ENCODE measurements around the gene CSTB.

Gene CSTB

DNA sequence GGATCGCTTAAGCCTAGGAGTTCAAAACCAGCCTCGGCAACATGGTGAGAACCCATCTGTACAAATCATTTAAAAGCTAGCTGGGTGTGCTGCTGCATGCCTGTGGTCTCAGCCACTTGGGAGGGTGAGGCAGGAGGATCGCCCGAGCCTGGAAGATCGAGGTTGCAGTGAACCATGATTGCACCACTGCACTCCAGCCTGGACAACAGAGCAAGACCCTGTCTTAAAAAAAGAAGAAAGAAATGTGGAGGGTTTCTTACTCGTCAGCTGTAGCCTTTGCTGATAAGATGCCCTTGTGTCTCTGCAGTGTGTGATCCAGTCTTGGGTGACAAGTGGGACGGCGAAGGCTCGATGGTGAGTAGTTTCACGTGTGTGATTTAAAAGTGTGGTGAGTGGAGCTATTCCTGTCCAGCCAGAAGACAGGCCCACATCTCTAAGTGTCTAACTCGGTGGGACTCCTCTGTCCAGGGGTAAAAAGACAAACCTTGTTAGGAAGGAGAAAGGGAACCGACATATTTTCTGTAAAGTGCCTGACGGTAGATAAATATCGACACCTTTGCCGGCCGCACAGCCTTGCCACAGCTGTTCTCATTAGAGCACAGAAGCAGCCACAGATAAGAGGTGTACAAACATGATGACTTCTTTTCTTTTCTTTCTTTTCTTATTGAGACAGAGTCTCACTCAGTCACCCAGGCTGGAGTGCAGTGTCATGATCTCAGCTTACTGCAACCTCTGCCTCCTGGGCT is 30.2 kb downstream of the CSTB start:
- FAIRE-seq, result no peak

GRCh38 chr21:43744725-43745124 is 31.4 kb downstream of the CSTB start:
- no peak for FAIRE-seq

DNA sequence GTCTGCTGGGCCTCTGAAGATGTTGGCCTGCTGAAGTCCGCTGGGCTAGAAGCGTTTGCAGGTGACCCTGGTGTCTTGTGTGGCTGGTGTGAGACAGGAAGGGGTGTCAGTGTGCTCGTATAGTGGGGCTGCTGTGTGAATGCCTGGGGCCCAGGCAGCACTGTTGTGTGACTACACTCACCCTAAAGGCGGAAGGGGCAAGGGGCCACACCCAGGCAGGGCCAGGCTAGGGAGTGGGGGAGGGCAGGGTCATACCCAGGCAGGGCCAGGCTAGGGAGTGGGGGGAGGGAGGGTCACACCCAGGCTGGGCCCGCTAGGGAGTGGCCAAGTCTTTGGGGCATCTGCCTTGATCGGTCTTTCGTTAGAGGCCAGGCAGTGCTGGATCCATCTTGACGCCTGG is 32.2 kb downstream of the CSTB start:
- no peak for FAIRE-seq

DNA sequence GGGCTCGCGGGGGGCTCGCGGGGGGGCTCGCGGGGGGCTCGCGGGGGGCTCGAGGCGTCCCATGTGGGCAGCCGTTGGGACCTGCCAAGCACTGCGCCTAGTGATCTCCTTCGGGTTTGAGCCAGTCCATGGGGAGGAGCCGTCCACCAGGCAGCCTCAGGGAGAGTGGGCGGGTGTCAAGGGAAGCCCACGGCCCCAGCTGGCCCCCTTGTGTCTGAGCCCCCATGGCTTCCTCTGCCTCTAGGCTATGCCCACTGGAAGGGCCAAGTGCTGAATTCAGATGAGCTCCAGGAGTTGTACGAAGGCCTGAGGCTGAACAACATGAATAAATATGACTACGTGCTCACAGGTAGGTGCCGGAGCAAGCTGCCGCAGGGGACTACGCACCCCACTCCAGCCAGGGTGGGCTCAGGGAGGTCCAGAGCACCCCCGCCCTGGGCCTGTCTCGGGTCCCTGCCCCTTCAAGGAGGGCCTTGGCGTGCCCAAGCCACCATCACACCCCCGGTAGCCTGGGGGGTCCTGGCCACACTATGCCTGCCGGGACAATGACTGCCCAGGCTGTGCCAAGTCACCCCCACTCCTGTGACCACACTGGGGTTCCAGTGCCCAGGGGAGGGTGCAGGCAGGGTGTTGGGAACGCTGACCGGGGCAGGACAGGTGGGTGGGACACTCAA is 34.5 kb downstream of the CSTB start:
- FAIRE-seq, result no peak

- FAIRE-seq, result no peak
These were observed 35.5 kb downstream of the CSTB start for GRCh38 chr21:43740497-43741156.

- FAIRE-seq, result no peak
These were observed 36.3 kb downstream of the CSTB start for GRCh38 chr21:43739621-43740435.

DNA sequence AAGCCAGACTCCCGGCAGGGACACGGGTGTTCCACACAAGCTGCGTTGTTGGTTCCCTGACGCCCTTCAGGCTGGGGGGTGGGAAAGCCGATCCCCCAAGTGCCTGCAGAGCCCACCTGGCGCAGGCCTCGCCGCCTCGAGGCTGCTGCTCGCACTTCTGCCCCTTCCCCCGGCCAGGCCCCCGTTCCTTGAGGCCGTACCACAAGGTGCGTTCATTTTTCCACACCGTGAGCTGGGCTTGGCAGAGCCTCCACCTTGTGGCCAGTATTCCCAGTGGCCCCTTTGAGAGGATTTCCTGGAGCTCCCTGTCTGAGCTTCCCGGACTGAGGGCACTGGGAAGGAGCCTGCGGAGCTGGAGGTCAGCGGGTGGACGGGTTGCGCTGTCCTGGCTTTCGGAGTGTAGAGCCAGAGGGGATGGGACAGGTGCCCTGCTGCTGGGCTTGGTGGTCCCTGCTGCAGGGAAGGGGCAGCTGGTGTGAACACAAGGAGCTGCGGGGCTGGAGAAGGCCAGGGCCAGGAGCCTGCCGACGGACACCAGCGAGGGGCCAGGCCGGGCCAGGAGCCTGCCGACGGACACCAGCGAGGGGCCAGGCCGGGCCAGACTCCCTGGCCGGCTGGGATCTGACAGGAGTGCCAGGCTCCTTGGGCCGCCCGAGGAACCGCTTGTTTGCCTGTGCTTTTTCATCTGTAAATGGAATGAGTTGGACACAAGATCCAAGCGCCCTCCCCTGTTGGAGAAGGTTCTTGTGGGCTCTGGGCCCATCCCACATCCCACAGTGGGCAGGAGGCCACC is 38.8 kb downstream of the CSTB start:
- FAIRE-seq, result no peak

DNA sequence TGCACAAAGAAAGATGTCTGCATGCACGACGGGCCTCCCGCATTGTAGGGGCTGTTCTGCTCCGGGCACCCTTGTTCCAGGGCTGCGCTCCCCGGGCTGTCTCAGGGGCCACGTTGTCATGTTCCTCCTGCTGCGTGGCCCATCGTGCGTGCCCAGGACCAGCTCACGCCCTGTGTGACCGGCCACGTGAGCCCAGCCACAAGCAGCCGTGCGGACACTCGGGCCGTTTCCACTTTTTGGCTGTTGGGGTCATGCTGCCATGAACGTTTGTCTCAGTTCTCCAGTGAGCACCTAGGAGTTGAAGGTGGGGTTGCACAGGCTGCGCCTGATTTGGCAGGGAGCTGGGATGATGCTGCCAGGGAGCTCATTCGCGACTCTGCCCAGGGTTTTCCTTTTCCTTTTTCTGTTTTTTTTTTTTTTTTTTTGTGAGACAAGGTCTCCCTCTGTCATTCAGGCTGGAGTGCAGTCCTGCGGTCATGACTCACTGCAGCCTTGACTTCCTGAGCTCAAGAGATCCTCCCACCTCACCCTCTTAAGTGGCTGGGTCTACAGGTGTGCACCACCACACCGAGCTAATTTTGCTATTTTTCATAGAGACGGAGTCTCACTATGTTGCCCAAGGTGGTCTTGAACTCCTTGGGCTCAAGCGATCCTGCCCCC is 39.8 kb downstream of the CSTB start:
- no peak for FAIRE-seq

- FAIRE-seq, result no peak
These were observed 40.6 kb downstream of the CSTB start for GRCh38 chr21:43735236-43736091.

DNA sequence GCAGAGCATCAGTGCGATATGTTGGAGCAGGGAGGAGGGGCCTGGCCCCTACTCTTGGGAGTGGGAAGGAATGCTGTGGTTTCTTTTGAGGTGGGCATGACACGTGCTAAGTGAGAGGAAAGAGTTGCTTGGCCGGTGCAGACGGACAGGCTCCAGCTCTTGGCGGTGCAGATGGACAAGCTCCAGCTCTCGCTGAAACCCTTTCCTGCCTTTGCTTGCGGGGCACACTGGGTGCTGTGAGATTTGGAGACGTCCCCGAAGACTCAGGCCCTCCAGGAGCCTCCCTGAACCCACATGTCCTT is 41.2 kb downstream of the CSTB start:
- no peak for FAIRE-seq

DNA sequence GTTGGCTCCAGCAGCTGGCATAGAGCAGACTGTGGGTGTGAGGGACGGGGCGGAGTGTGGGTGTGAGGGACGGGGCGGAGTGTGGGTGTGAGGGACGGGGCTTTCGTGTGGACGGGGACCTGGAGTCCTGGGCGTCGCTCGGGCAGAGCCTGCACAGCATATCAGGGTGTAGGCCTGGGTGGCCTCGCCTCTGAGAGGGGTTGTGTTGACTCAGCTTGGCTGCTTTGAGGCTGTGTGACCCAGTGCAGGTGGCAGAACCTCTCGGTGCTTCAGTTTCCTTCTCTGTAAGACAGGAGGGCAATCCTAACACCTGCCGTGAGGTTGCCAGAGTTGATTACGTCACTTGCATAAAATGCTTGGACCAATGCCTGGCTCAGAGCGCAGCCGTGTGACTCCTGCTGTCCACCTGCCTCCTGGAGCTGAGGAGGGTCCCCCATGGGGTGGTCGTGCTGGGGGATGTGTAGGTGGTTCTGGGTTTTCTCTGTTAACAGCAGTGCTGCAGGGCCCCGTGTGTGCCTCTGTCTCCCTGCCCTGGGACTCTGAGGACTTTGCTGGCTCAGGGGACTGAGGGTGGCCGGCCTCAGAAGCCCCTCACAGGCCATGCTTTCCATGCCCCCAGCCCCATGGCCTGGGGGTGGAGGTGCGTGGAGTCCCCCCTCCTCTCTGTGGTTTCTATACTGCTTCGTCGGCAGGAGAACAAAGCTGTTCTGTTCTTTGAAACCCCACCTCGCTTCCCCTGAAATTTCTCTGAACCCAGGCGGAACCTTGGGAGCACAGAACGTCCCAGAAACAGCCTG is 41.8 kb downstream of the CSTB start:
- FAIRE-seq, result no peak

DNA sequence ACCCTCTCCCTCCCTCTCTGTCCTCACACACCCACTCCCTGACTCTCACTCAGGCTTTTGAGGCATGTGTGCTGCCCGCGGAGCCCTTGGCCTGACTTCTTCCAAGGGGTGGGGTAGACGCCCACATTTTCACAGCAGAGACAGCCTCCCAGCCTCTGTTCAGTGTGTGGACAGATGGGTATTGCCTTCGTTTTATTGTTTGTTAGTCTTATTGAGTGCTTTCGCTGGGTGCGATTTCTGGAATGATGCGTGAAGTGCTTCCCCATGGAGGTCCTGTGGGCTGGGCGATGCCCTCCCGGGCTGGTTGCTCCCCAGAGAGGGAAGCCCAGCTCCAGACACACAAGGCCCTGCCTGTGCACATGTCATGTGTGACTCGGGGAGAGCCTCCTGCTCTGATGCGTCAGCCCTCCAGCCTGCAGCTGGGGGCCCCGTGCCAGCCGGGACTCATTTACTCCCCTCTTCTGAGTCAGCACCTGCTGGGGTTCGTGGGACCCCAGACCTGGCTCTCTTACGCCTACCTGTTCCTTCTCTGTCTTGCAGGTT is 42.5 kb downstream of the CSTB start:
- FAIRE-seq, result no peak

- no peak for FAIRE-seq
These were observed 43.0 kb downstream of the CSTB start for GRCh38 chr21:43733060-43733459.

DNA sequence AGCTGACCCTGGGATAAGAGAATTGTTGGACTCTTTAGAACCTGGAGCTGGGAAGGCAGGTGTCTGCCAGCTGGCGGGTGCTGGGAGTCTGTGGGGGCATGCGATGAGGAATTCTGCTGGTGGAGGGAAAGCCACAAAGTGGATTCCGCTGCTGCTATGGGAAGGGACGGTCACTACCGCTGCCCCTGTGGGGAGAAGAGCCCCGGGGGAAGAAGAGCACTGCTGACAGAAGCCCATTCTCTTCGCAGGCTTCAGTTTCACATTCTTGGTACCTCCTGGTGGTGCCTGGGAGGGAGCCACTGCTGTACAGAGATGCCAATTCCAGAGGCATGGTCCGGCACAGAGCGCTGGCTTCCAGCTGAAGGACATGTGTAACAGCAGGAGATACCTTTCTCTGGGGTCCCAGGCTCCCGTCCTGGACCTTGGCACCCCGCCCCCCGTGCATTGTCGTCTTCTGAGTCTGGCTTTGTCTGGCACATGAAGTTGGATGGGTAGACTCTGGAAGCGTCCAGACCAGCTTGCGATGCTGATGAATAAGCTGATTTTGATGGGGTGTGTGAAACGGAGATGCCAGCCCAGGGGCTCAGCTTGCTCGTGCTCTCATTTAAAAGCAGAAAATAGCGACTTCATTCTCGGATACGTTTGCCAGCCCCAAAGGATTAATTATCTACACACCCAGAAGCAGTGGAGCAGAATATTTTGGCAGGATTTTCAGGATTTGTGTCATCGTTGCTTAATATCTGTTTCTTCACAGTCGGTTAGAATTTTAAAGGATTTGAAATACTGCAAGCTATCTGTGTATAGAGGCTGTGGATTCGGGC is 44.0 kb downstream of the CSTB start:
- no peak for FAIRE-seq

- FAIRE-seq, result no peak
These were observed 44.6 kb downstream of the CSTB start for GRCh38 chr21:43731476-43731875.

DNA sequence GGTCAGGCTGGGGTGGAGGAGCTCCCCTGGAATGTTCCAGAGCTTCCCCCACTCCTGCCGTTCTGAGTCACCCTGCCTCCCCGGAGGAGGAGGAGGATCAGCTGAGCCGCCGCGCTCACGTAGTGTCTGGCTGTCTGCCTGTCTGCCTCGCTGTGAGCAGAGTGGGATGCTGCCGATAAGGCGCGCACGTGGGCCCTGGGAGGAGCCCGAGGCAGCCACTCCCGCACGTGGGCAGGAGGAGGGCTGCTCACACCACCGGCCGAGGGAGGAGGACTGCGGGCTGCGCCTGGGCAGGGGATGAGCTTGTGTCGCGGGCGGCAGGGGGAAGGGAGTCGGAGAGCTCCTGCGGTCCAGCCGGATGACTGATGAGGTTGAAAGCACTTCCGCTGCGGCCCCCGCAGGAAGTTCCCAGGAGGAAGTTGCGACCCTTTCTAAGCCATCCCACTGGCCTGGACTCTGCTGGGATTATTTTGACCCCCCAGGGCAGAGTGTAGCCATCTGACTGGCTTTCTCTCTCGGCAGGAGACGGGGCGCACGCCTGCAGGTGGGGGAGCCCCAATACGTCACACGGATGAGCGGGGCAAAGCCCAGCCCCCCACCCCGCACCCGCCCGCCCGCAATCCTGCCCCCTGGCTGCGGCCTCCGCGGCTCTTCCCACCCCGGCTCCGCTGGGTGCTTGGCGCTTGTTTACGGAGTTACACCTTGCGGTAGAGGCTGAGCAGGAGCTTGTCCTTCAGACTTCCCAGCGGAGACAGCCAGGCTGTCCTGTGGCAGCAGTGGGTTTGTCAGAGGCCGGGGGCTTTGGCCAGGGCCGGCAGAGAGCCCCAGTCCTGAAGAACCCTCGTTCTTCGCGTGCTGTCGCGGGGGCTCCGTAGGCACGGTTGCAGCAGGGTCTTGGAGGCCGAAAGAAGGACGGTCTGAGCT is 47.4 kb downstream of the CSTB start:
- FAIRE-seq, result no peak

DNA sequence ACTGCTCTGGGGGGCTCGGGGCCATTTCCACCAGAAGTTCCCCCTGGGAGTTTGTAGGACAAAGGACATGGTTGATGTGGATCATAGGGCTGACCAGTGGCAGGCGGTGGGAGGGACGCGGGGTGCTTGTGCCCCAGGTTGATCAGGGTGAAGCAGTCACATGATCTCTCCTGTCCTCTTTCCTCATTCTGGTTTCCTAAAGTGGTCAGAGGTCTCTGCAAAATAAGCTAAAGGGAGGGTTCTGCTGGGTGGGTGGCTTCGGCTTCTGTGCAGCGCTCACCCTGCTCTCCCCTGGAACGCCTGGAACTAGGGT is 48.0 kb downstream of the CSTB start:
- FAIRE-seq, result no peak

- no peak for FAIRE-seq
These were observed 48.5 kb downstream of the CSTB start for GRCh38 chr21:43727519-43728153.
